Measurements from ENCODE around the gene FMNL2.

GRCh38 chr2:152395103-152395502, 60.1 kb downstream of the FMNL2 start:
- TF ChIP-seq CTCF (IDR thresholded peaks at IDR 0.05; ENCODE audit: insufficient read depth, low read depth, low read length) (no peak), EZH2 (IDR thresholded peaks at IDR 0.05; ENCODE audit: insufficient read depth, low read length) (no peak)

Data from astrocyte (in vitro differentiated cells and primary cell).